Endothelial cell (in vitro differentiated cells): ENCODE data around the gene ZRANB1. TPM values are rescaled to one million over a fixed set of nuclear protein-coding genes. Genes with fewer than 3 reads are reported as not detected.
A peak's percentile ranks its signal among the peaks of the same experiment; 100 is the strongest.

Experiments used
- DNase-seq: peaks from one replicate; pipeline ENCODE4 v3.0.0; 2021; ENCODE audit warnings: low spot score
- H3K27ac Mint-ChIP-seq: one replicate; pipeline ENCODE4 v1.8.0; 2021; ENCODE audit warnings: mixed read lengths, inconsistent platforms; ENCODE audit not compliant: unreplicated experiment
- H3K27me3 Mint-ChIP-seq: one replicate; pipeline ENCODE4 v1.8.0; 2021; ENCODE audit warnings: mild to moderate bottlenecking, moderate library complexity, mixed read lengths, inconsistent platforms; ENCODE audit not compliant: unreplicated experiment
- H3K36me3 Mint-ChIP-seq: one replicate; pipeline ENCODE4 v1.8.0; 2021; ENCODE audit warnings: mild to moderate bottlenecking, low read depth, mixed read lengths, inconsistent platforms; ENCODE audit not compliant: unreplicated experiment
- H3K4me1 Mint-ChIP-seq: one replicate; pipeline ENCODE4 v1.8.0; 2021; ENCODE audit warnings: mild to moderate bottlenecking, mixed read lengths, inconsistent platforms; ENCODE audit not compliant: unreplicated experiment
- H3K4me3 Mint-ChIP-seq: one replicate; pipeline ENCODE4 v1.8.0; 2021; ENCODE audit warnings: mild to moderate bottlenecking, mixed read lengths, inconsistent platforms; ENCODE audit not compliant: unreplicated experiment
- H3K9me3 Mint-ChIP-seq: one replicate; pipeline ENCODE4 v1.8.0; 2021; ENCODE audit warnings: mixed read lengths, inconsistent platforms; ENCODE audit not compliant: unreplicated experiment
- CTCF ChIP-seq: fragments of 200-600 bp; sonication (generic); IDR thresholded peaks from one replicate; pipeline ENCODE4 v1.5.0; 2021; ENCODE audit warnings: antibody characterized with exemption; ENCODE audit not compliant: unreplicated experiment
- total RNA-seq: library from RNA; stranded (reverse); fragmentation: NEBNext Ultra II Directional; extraction: Animal tissue kit (Norgen Biotek cat#: 25700); gene quantifications from one replicate; pipeline ENCODE4 v1.2.1, GENCODE V29; 2021; ENCODE audit not compliant: unreplicated experiment

ZRANB1 gene
- total RNA-seq, 1 donor from 2014 or later: 22.4 TPM

GRCh38 chr10:124967255-124967654 is 25.3 kb downstream of the ZRANB1 start:
- Mint-ChIP-seq H3K4me1 (no peaks in the 10 kb centered on the region), H3K9me3 (no peaks in the 10 kb centered on the region), H3K36me3 (peaks cover 17% of the 10 kb centered on the region), H3K27me3 (peaks cover 1% of the 10 kb centered on the region), H3K4me3 (no peak overlapping the region), H3K27ac (no peak overlapping the region)
- no peak for TF ChIP-seq CTCF
- DNase-seq: no peak

GRCh38 chr10:124971276-124971675 is 29.4 kb downstream of the ZRANB1 start:
- no peak overlapping the region for H3K27ac Mint-ChIP-seq
- peaks cover 4% of the 10 kb centered on the region for H3K27me3 Mint-ChIP-seq
- TF ChIP-seq CTCF: no peak
- DNase-seq: no peak
- H3K36me3 Mint-ChIP-seq: peaks cover 20% of the 10 kb centered on the region
- no peak overlapping the region for H3K4me3 Mint-ChIP-seq
- no peaks in the 10 kb centered on the region for H3K9me3 Mint-ChIP-seq
- H3K4me1 Mint-ChIP-seq: peaks cover 12% of the 10 kb centered on the region

GRCh38 chr10:124972637-124973036 is 30.7 kb downstream of the ZRANB1 start:
- H3K4me3 Mint-ChIP-seq: no peak overlapping the region
- peaks cover 13% of the 10 kb centered on the region for H3K4me1 Mint-ChIP-seq
- no peak overlapping the region for H3K27ac Mint-ChIP-seq
- H3K36me3 Mint-ChIP-seq: peaks cover 14% of the 10 kb centered on the region
- no peak for TF ChIP-seq CTCF
- DNase-seq: no peak
- no peaks in the 10 kb centered on the region for H3K9me3 Mint-ChIP-seq
- H3K27me3 Mint-ChIP-seq: peaks cover 4% of the 10 kb centered on the region

- Mint-ChIP-seq H3K27me3 (peaks cover 2% of the 10 kb centered on the region), H3K27ac (no peak overlapping the region), H3K9me3 (no peaks in the 10 kb centered on the region), H3K36me3 (peaks cover 14% of the 10 kb centered on the region), H3K4me3 (no peak overlapping the region), H3K4me1 (peaks cover 13% of the 10 kb centered on the region)
- no peak for TF ChIP-seq CTCF
- DNase-seq: no peak
Observed at GRCh38 chr10:124974131-124974530, 32.2 kb downstream of the ZRANB1 start.

GRCh38 chr10:124975977-124976514 is 34.1 kb downstream of the ZRANB1 start:
- TF ChIP-seq CTCF: no peak
- peaks cover 13% of the 10 kb centered on the region for H3K4me1 Mint-ChIP-seq
- H3K36me3 Mint-ChIP-seq: peaks cover 14% of the 10 kb centered on the region
- no peak overlapping the region for H3K4me3 Mint-ChIP-seq
- DNase-seq: no peak
- peak overlapping the region; percentile 93 for H3K27ac Mint-ChIP-seq
- no peaks in the 10 kb centered on the region for H3K9me3 Mint-ChIP-seq
- H3K27me3 Mint-ChIP-seq: peaks cover 2% of the 10 kb centered on the region
